22Rv1 (cell line): ENCODE data around the gene IFT88.

Experiments used
- CTCF ChIP-seq: fragments of 450-650 bp; IDR thresholded peaks from 2 replicates; pipeline ENCODE4 v1.5.1; 2017; ENCODE audit warnings: mild to moderate bottlenecking
- ZFX ChIP-seq: fragments of 450-650 bp; IDR thresholded peaks from 2 replicates; pipeline ENCODE4 v1.6.1; 2017; ENCODE audit warnings: antibody characterized with exemption, borderline replicate concordance

GRCh38 chr13:20714563-20715329 is 147.8 kb downstream of the IFT88 start:
- TF ChIP-seq CTCF (no peak), ZFX (no peak)
